HG03571 (cell line): ENCODE results near the gene DNAJB2.
"Not testable (repeated sequence)": the region's sequence is repeated elsewhere in the genome, so short reads cannot be mapped to it uniquely, and the experiment has no call there.

Experiments used
- ATAC-seq: cut with Tn5 transposase; IDR thresholded peaks from one replicate; pipeline ENCODE4 v1.9.1; 2021; ENCODE audit not compliant: unreplicated experiment

DNAJB2 gene

GRCh38 chr2:219254590-219255201, 24.5 kb upstream of the DNAJB2 start:
- peak; percentile 15 for ATAC-seq

GRCh38 chr2:219258942-219259341, 20.2 kb upstream of the DNAJB2 start:
- not testable (repeated sequence) for ATAC-seq

- no peak for ATAC-seq
These were observed 17.9 kb upstream of the DNAJB2 start for GRCh38 chr2:219261024-219261855.

GRCh38 chr2:219266232-219266631, 12.9 kb upstream of the DNAJB2 start:
- no peak for ATAC-seq

GRCh38 chr2:219266886-219267285, 12.3 kb upstream of the DNAJB2 start:
- no peak for ATAC-seq

GRCh38 chr2:219268294-219268693, 10.9 kb upstream of the DNAJB2 start:
- ATAC-seq: no peak

- no peak for ATAC-seq
These were observed 9.7 kb upstream of the DNAJB2 start for GRCh38 chr2:219269362-219270054.

GRCh38 chr2:219270055-219270372, 9.2 kb upstream of the DNAJB2 start:
- no peak for ATAC-seq

- no peak for ATAC-seq
These were observed 8.1 kb upstream of the DNAJB2 start for GRCh38 chr2:219271021-219271420.

- ATAC-seq: no peak
These were observed 6.8 kb upstream of the DNAJB2 start for GRCh38 chr2:219272356-219272755.

GRCh38 chr2:219272995-219273394, 6.2 kb upstream of the DNAJB2 start:
- no peak for ATAC-seq

GRCh38 chr2:219273937-219274336, 5.2 kb upstream of the DNAJB2 start:
- ATAC-seq: no peak

- no peak for ATAC-seq
These were observed 4.7 kb upstream of the DNAJB2 start for GRCh38 chr2:219274361-219274921.

GRCh38 chr2:219277703-219278654, 1.2 kb upstream of the DNAJB2 start:
- ATAC-seq: peak; percentile 26

- no peak for ATAC-seq
These were observed 463 bp upstream of the DNAJB2 start for GRCh38 chr2:219278655-219279150.

GRCh38 chr2:219279916-219280516, 850 bp downstream of the DNAJB2 start:
- no peak for ATAC-seq

- no peak for ATAC-seq
These were observed 1.5 kb downstream of the DNAJB2 start for GRCh38 chr2:219280651-219281050.

GRCh38 chr2:219281588-219281987, 2.4 kb downstream of the DNAJB2 start:
- no peak for ATAC-seq

- no peak for ATAC-seq
These were observed 3.2 kb downstream of the DNAJB2 start for GRCh38 chr2:219282375-219282774.

- no peak for ATAC-seq
These were observed 3.9 kb downstream of the DNAJB2 start for GRCh38 chr2:219282943-219283581.
